NCI-H82 treated with DMSO at 0.1 percent for 48 hours (cell line): ENCODE results near the gene DEAF1.

Experiments
- DNase-seq: peaks from one replicate; lab custom pipeline; 2025; ENCODE audit not compliant: unreplicated experiment; lab: John Stamatoyannopoulos, UW

Gene DEAF1

DNA sequence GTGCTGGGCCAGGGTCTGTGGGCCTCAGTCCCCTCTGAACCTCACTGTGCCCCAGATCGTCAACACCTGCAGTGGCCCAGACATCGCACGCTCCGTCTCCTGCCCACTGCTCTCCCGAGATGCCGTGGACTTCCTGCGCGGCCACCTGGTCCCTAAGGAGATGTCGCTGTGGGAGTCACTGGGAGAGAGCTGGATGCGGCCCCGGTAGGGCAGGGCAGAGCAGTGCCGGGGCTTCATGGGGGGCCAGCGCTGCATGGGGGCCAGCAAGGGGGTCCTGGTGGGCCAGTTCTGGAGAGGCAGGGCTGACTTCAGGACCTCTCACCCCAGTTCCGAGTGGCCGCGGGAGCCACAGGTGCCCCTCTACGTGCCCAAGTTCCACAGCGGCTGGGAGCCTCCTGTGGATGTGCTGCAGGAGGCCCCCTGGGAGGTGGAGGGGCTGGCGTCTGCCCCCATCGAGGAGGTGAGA is 27.4 kb upstream of the DEAF1 start:
- no peak for DNase-seq

DNA sequence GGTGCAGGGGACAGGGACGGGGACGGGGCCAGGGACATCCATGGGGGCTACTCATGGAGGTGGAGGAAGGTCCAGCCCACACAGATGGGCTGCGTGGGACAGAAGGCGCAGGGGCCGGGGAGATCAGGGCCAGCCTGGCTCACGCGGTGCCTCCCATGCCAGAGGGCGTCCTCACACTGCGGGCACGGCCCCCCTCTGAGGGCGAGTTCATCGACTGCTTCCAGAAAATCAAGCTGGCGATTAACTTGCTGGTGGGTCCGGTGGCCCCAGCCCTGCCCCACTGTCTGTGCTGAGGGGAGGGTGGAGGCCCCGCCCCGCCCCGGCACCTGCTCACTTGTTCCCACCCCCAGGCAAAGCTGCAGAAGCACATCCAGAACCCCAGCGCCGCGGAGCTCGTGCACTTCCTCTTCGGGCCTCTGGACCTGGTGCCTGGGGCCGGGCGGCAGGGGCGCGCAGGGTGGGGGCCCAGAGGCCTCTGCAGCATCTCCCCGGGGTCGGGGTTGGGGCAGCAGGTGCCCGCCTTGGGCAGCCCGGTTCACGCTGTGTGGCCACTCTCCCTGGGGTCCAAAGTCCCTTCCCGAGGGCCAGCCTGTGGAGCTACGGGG is 26.8 kb upstream of the DEAF1 start:
- no peak for DNase-seq

DNA sequence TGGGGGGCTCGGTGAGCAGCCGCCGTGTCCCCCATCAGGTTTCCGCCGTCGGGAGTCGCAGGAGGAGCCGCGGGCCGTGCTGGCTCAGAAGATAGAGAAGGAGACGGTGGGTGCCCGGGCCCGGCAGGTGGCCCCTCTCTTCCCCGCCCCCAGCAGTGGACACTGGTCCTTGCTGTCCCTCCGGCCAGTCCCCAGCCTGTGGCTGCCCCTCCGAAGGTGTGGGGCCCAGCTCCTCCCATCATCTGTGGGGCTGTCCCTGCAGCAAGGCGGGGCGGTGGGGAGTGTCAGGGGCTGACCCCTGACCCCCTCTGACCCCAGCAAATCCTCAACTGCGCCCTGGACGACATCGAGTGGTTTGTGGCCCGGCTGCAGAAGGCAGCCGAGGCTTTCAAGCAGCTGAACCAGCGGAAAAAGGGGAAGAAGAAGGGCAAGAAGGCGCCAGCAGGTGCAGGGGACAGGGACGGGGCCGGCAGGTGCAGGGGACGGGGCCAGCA is 26.3 kb upstream of the DEAF1 start:
- DNase-seq, result no peak

DNA sequence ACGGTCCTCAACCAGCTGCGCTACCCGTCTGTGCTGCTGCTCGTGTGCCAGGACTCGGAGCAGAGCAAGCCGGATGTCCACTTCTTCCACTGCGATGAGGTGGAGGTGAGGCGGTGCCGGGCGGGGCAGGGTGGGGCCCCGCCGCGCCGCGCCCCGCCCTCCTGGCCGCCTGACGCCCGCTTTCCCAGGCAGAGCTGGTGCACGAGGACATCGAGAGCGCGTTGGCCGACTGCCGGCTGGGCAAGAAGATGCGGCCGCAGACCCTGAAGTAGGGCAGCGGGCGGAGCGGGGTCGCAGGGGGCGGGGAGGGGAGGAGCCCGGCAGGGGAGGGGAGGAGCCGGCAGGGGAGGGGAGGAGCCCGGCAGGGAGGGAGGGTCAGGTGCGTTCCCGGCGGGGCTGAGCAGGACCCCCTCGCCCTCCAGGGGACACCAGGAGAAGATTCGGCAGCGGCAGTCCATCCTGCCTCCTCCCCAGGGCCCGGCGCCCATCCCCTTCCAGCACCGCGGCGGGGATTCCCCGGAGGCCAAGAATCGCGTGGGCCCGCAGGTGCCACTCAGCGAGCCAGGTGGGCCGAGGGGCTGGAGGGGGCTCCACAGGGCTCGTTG is 25.7 kb upstream of the DEAF1 start:
- DNase-seq, result no peak

DNA sequence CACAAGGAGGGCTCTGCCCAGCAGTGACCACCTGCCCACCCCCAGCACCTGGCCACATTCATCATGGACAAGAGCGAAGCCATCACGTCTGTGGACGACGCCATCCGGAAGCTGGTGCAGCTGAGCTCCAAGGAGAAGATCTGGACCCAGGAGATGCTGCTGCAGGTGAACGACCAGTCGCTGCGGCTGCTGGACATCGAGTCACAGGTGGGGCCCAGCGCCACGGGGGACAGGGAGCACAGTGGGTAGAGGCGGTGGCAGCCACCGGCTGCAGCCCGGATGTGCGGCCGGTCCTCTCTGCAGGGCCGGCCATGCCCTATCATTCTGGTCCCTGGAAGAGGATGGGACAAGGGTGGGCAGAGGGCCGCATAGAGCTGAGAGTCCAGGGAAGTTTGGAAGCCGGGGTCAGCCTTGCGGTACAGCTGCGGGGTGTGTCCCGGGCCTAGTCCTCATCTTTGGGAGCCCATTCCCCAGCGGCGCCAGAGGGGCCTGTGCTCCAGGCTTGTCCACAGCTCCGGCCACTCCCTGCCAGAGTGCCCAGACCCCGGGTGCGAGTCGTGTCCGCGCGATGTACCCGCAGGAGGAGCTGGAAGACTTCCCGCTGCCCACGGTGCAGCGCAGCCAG is 25.1 kb upstream of the DEAF1 start:
- no peak for DNase-seq

DNA sequence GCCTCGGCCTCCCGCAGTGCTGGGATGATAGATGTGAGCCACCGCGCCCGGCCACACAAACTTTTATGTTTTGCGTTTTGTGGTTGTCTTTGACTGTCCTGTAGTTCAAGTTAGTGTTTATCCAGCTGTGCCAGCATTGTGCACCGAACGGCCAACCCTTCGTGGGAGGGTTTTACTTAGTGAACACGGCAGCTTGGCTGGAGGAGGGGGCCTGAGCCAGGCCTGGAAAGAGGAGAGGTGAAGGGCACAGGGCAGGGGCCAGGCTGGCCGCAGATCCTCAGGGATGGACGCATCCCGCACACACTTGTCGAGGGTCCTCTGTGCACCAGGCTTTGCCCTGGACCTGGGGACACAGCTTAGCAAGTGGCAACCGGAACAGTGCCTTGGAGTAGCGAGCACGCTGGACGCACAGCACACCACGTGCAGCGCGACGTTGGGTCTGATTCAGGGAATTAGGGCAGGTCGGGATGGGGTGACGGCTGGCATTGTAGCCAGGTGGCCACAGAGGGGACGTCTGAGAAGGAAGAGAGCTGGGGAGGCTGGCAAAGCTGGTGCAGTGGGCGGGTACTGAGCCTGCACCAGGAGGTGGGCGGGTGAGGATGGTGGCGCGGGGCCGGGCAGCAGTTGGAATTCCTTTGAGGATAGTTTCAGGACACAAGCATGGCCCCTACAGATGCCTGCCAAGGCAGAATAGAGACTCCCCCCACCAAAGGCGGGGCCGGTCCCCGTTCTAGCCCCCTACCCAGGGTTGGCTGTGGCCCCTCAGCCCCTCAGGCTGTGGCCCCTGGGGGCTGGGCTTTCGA is 24.4 kb upstream of the DEAF1 start:
- no peak for DNase-seq

DNA sequence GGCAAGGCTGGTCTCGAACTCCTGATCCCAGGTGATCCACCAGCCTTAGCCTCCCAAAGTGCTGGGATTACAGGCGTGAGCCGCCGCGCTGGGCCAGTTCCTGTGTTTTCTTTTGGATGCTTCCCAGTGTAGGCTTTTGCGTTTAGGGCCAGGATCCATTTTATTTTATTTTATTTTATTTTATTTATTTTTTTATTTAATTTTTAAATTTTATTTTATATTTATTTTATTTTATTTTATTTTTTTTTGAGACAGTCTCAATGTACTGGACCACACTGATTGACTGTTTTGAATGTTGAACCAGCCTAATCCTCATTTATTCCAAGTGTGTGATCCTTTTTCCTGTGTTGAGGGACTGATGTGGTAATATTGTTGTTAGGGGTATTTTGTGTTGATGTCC is 19.4 kb upstream of the DEAF1 start:
- no peak for DNase-seq

DNA sequence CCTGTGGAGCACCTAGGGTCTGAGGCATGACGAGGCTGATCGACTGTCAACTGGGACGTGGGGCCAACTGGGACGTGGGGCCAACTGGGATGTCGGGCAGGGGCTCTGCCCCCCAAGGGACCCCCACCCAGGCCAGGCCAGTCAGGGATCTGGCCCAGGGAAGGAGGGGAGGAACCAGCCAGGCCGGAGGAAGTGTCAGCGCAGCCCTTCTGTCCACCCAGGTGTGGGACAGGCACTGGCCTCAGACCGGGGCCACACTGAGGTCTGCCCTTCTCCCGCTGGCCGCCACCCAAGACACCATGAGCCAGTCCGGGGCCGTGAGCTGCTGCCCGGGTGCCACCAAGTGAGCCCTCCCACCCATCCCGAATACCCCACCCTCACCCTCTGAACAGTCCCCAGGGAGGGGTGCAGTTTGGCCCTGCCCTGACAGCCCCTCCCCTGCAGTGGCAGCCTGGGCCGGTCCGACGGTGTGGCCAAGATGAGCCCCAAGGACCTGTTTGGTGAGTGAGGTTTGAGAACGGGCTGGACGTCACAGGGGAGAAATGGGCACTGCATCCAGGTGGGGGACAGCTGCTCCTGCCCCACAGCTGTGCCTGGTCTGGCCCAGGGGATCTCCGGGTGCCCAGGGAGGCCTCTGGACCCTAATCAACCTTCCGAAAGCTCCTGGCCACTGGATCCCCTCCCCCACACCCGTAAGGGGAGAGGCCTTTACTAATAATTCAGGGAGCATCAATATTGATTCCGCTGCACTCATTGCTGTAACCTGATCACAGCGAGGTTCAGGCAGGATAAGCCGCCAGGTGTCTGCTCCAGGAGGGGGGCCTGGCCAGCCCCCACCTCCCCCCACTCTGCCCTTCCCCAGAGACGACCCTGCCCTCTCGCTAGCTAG is 14.3 kb upstream of the DEAF1 start:
- no peak for DNase-seq

DNA sequence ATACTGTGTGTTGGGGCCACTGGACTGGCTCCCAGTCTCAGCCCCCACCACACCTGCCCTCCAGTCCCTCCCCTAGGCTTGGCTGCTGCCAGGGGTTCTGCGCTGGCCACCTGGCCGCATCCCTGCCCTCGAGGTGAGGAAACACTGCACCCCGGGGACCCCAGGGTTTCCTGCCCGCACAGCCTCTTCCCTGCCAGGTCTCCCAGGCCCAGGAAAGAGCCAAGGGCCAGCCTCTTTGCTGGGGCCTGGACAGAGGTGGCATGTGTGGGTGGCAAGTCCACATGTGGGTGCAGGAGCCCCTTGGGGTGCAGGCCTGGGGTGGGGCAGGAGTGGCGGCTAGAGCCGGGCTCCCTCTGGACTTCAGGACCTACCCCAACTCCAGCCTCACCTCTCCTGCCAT is 13.5 kb upstream of the DEAF1 start:
- no peak for DNase-seq

DNA sequence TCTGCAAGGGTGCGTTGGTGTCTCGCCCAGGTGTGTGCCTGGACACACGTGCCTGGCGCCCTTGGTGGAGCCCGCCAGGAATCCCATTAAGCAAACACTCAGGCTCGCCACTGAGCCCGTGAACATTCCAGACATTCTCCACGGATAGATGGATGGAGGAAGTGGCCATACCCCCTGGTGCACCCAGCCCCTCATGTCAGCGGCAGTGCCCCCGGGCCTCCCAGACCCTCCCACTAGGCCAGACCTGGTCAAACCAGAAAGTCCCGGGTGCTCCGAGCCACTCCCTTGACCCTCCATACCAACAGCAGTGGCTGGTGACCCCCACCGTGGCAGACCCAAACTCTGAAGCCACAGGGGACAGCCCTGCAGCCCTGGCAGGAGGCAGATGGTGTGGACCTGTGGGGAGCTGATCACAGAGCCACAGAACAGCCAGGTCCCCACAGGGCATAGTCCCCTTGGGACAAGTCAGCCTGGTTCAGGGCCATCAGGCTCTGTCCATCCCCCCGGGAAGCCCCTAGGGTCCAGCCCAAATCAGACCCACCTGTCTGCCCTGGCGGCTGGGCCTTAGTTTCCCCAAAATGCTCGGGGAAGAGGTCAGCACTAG is 12.9 kb upstream of the DEAF1 start:
- no peak for DNase-seq

DNA sequence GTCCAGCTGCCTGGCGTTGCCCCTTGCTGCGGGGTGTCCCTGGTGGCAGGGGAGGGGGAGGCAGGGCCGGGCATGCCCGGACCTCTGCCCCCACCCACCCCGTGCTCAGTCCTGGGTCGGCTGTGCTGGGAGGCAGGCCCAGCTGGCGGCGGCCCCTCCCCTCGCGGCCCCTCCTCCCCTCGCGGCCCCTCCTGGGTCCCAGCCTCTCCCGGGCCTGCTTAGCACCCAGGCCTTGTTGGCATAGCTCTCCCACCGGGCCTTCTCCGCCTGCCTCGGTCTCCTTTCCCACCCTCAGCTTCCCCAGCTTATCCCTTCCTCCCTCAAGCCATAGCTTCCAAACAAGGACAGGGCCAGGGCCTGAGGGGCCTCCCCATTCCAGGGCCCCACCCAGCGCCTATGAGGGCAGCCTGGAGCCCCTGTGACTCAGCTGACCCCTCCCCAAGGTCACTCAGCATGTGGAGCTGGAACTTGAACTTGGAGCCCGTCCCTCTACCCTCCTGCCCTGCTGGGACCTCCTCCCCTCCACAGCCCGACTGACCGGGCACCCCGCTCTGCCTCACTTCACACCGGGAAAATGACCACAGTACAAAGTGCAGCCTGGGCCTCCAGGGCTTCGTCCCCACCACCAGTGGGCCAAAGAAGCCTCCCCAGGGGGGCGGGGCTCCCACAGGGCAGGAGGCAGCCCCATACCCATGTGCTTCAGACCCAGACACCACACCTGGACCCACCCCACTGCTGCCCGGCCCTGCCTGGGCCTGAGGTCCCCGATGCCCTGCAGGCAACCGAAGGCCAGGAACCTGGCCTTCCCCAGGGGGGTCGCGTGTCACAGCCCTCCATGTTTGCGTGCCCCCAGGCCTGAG is 12.2 kb upstream of the DEAF1 start:
- no peak for DNase-seq

DNA sequence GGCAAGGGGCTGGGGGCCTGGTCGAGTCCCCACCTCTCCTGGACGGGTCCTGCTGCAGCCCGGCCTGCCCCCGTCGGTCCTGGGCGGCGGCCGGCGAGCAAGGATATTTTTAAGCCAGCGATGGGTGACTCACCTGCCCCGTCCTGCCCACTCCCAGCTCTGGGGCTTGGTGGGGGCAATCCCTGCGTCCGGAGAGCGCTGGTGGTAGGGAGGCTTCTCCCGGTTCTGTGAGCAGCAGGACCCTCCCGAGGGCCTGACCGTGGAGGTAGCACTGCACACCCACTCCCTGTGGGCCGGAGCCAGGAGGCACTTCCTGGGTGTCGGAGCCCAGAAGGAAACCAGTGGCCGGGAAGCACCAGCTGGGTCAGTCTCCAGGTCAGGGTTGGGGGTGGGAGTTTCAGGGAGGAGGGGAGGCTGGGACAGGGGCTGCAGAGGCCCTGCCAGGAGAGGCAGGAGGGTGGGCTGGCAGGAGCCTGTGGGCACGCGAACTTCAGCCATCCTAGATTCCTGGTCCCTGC is 11.5 kb upstream of the DEAF1 start:
- no peak for DNase-seq

DNA sequence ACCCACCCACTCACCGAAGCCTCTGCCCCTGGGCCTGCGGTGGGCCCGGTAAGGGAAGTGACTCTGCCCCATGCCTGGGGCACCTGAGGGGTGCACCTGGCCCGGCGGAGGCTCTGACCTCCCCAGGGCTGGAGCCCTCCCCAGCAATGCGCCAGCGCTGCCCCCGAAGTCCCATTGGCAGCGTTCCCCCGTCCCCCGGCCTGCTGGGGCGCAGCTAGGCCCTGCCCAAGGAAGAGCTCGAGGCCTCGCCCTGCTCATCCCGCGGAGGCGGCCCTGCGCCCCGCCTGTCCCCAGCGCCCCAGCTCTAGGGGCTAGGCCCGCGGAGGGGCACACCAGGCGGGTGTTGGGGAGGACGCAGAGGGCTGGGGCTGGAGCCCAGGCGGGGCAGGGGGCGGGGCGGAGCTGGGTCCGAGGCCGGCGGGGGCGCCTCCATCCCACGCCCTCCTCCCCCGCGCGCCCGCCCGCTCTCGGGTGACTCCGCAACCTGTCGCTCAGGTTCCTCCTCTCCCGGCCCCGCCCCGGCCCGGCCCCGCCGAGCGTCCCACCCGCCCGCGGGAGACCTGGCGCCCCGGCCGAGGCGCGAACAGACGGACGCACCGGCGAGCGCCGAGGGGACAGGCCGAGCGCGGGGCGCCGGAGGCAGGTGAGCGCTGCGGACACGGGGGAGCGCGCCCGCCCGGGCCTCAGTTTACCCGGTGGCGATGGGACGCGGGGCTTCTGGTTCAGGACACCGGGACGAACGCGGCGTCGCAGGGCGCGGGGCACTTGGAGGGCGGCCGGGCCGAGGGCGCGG is 10.8 kb upstream of the DEAF1 start, which contains the start of gene EPS8L2:
Gene EPS8L2, plus strand, starts transcription at position 586 of the 793 bp plus-strand sequence. CDS start 3,177 bp downstream, outside the sequence.
- DNase-seq, result no peak

DNA sequence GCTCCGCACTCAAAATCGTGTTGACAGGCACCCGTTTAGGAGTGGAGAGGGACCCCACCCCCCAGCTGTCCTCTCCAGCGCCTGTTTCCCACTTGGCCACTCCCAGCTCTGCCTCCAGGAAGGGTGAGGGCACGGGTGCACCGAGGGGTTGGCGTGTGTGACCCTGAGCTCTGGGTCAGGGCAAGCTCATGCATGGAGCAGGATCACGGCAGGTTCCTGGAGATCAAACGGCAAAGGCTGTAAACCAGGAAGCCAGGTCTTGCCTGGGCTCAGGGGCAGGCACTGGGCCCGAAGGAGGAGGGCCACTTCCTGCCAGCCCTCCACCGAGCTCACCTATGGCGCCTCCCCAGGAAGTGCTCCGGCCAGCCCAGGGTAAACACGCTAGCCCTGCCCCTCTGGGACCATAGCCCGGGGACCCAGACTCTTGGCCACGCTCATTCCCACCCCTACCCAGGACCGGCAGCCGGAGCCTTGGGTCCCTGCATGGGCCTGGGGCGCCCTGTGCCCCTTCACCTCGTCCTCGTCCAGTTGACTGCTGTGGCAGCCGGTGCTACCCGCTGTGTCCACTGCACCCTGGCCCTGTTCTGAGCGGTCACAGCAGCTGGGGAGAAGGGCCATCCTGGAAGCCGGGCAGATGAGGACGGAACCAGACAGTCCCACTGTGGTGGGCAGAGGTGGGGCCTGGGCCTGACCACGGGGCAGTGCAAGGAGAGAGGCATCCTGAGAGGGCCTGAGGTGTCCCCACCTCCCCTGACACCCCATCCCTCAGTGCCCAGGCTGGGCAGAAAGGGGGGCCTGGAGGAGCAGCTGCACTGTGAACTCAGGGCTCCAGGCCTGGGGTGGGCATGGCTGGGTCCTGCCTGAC is 10.0 kb upstream of the DEAF1 start:
- DNase-seq, result no peak

DNA sequence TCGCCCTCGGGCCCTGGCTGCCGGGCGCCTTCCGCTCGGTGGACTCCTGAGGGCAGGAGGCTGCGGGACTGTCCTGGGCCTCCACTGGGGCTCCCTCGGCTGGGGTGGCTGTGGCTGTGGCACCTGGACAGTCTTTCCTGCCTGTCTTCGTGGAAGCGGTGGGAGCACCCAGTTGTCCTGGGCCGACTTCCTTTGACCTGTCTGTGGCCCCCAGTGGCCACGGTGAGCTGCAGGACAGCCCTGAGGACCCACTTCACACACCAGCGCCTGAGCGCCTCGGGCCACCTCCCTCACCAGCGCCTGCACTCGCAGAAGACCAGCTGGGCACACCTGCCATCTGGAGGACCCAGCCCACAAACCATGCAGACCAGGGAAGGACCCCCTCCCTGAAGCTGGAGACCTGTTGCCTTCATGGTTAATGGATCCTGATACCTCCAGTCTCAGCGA is 9.2 kb upstream of the DEAF1 start:
- no peak for DNase-seq

DNA sequence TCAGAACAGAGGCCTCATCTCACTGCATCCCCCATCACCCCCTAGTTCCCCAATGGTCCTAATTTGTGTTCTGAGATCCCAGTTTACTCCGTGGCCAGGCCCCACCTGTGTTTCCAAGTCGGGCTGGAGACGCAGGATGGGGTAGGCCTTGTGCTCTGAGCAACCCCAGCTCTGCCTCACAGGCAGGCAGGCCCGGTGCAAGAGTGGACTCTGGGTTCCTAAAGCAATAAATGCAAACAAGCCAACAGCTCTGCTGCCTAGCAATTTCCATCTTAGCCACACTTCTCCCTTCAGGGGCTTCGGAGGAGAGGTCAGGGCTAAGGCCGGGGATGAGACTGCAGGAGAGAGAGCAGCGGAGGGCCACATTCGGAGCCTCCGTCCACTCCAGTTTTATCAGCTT is 8.5 kb upstream of the DEAF1 start:
- DNase-seq, result no peak
